ENCODE results near the gene SRP68.
A peak's percentile ranks its signal among the peaks of the same experiment; 100 is the strongest.
"Not testable (repeated sequence)": the region's sequence is repeated elsewhere in the genome, so short reads cannot be mapped to it uniquely, and the experiment has no call there.

SRP68 gene

DNA sequence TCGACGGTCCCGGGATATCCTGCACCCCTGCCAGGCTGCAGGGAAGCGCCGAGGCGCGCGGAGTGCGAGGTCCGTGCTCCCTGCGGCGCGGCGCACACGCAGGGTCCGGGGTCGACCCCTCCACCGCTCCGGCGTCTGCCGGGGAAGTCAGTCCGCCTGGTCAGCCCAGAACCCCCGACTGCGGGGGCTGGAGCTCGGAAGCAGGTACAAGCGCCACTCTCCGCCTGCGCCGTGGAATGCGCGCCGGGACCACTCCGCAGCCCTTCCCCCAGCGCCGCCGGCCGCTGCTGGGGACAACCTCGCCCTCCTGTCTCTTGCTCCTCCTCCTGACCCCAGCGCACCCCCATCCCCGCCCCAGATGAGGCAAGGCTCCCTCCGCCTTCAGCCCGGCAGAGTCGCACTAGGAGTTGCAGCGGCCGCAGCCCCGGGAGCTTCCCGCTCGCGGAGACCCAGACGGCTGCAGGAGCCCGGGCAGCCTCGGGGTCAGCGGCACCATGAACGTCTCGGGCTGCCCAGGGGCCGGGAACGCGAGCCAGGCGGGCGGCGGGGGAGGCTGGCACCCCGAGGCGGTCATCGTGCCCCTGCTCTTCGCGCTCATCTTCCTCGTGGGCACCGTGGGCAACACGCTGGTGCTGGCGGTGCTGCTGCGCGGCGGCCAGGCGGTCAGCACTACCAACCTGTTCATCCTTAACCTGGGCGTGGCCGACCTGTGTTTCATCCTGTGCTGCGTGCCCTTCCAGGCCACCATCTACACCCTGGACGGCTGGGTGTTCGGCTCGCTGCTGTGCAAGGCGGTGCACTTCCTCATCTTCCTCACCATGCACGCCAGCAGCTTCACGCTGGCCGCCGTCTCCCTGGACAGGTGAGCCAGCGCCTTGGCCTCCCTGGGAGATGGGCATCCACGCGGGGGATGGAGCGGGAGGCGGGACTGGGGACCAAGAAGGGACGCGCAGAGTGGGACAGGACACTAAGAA is 2.4 kb upstream of the SRP68 start, which contains the start of gene GALR2:
TSS of gene GALR2 (plus strand) at position 392 of the 974 bp plus-strand sequence. CDS start at position 495, 103 bp downstream.
- Histone ChIP-seq H3K4me2 (ENCODE audit: low read length) (peak within 1 kb of the TSS; percentile 30), H3K4me3 (ENCODE audit: low read length) (no peak within 1 kb of the TSS), H3K9ac (ENCODE audit: low read depth, low read length) (no peak within 1 kb of the TSS), H3K27me3 (ENCODE audit: control insufficient read depth, insufficient read depth, low read length) (peaks cover 61% of the 10 kb centered on the region), H3K4me1 (ENCODE audit: control insufficient read depth, insufficient read depth, low read length) (peaks cover 8% of the 10 kb centered on the region), H3K9me3 (replicated peaks; ENCODE audit: low read length) (no peaks in the 10 kb centered on the region), H3K36me3 (ENCODE audit: insufficient read depth, low read length) (no peaks in the 10 kb centered on the region)

GRCh38 chr17:76071531-76072147 is 678 bp downstream of the SRP68 start:
- peaks cover 8% of the 10 kb centered on the region for H3K4me1 ChIP-seq (ENCODE audit: control insufficient read depth, insufficient read depth, low read length)
- H3K9me3 ChIP-seq (replicated peaks; ENCODE audit: low read length) = no peaks in the 10 kb centered on the region
- peak overlapping the region; percentile 78 for H3K4me3 ChIP-seq (ENCODE audit: low read length)
- peak overlapping the region; percentile 92 for H3K4me2 ChIP-seq (ENCODE audit: low read length)
- H3K9ac ChIP-seq (ENCODE audit: low read depth, low read length) = peak overlapping the region; percentile 97
- peaks cover 14% of the 10 kb centered on the region for H3K36me3 ChIP-seq (ENCODE audit: insufficient read depth, low read length)
- peaks cover 31% of the 10 kb centered on the region for H3K27me3 ChIP-seq (ENCODE audit: control insufficient read depth, insufficient read depth, low read length)

- Histone ChIP-seq H3K4me2 (ENCODE audit: low read length) (no peak overlapping the region), H3K4me1 (ENCODE audit: control insufficient read depth, insufficient read depth, low read length) (peaks cover 5% of the 10 kb centered on the region), H3K27me3 (ENCODE audit: control insufficient read depth, insufficient read depth, low read length) (no peaks in the 10 kb centered on the region), H3K4me3 (ENCODE audit: low read length) (no peak overlapping the region), H3K36me3 (ENCODE audit: insufficient read depth, low read length) (peaks cover 55% of the 10 kb centered on the region), H3K9ac (ENCODE audit: low read depth, low read length) (no peak overlapping the region), H3K9me3 (replicated peaks; ENCODE audit: low read length) (no peaks in the 10 kb centered on the region)
These were observed 6.5 kb downstream of the SRP68 start for GRCh38 chr17:76065775-76066174.

GRCh38 chr17:76063875-76064546 is 8.3 kb downstream of the SRP68 start:
- peaks cover 63% of the 10 kb centered on the region for H3K36me3 ChIP-seq (ENCODE audit: insufficient read depth, low read length)
- H3K27me3 ChIP-seq (ENCODE audit: control insufficient read depth, insufficient read depth, low read length) = no peaks in the 10 kb centered on the region
- no peak overlapping the region for H3K9ac ChIP-seq (ENCODE audit: low read depth, low read length)
- H3K4me3 ChIP-seq (ENCODE audit: low read length) = no peak overlapping the region
- H3K4me1 ChIP-seq (ENCODE audit: control insufficient read depth, insufficient read depth, low read length) = no peaks in the 10 kb centered on the region
- H3K4me2 ChIP-seq (ENCODE audit: low read length) = no peak overlapping the region
- H3K9me3 ChIP-seq (replicated peaks; ENCODE audit: low read length) = no peaks in the 10 kb centered on the region

DNA sequence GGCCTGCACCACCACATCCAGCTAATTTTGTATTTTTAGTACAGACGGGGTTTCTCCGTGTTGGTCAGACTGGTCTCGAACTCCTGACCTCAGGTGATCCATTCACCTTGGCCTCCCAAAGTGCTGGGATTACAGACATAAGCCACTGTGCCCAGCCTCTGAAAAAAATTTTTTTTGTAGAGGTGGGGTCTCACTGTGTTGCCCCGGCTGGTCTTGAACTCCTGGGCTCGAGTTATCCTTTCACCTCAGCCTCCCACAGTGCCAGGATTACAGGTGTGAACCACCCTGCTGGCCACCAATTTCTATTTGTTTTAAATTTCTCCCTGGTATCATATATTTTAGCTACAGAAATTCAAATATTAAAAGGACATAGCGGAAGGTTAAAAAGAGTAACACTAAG is 14.1 kb downstream of the SRP68 start:
- H3K9ac ChIP-seq (ENCODE audit: low read depth, low read length); H3K4me3 ChIP-seq (ENCODE audit: low read length); H3K4me1 ChIP-seq (ENCODE audit: control insufficient read depth, insufficient read depth, low read length); H3K27me3 ChIP-seq (ENCODE audit: control insufficient read depth, insufficient read depth, low read length); H3K9me3 ChIP-seq (replicated peaks; ENCODE audit: low read length); H3K4me2 ChIP-seq (ENCODE audit: low read length): not testable (repeated sequence)
- H3K36me3 ChIP-seq (ENCODE audit: insufficient read depth, low read length) = peaks cover 63% of the 10 kb centered on the region

DNA sequence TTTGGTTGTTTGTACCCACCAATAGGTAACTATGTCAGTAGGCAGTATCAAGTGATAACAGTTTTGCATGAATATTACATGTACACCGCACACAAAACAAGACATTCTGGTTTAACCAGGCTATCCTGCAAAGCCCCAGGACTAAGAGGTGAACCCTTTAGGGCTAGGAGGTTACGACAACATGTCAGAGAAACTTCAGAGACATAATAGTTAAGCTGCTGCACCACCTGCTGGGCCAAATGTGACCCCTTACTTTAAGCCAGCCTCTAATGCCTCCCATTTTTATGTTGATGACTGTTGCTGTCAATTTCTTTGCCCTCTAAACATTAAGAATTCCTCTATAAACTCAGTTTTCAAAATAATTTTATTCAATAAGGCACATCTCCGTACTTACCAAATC is 15.4 kb downstream of the SRP68 start:
- Histone ChIP-seq H3K9me3 (replicated peaks; ENCODE audit: low read length) (peaks cover 4% of the 10 kb centered on the region), H3K4me1 (ENCODE audit: control insufficient read depth, insufficient read depth, low read length) (peaks cover 13% of the 10 kb centered on the region), H3K9ac (ENCODE audit: low read depth, low read length) (no peak overlapping the region), H3K36me3 (ENCODE audit: insufficient read depth, low read length) (peaks cover 68% of the 10 kb centered on the region), H3K4me3 (ENCODE audit: low read length) (no peak overlapping the region), H3K4me2 (ENCODE audit: low read length) (no peak overlapping the region), H3K27me3 (ENCODE audit: control insufficient read depth, insufficient read depth, low read length) (no peaks in the 10 kb centered on the region)

DNA sequence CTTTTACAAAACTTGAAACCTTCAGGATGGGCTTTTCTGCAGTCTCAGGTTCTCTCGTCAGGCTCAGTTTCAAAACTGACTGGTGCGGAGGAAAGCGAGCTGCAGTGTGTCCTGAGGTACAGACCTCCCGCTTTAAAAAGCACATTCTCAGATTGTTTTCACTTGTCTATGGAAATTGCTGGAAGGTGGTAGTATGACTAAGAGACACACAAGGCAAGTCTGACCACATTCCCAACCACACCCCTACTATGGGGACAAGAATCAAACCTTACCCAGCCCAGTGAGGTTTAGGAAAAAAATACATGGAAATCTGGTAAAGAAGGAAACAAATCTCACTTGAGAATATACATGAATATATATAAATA is 18.2 kb downstream of the SRP68 start:
- no peak overlapping the region for H3K9ac ChIP-seq (ENCODE audit: low read depth, low read length)
- H3K4me3 ChIP-seq (ENCODE audit: low read length) = no peak overlapping the region
- H3K27me3 ChIP-seq (ENCODE audit: control insufficient read depth, insufficient read depth, low read length) = no peaks in the 10 kb centered on the region
- peaks cover 15% of the 10 kb centered on the region for H3K4me1 ChIP-seq (ENCODE audit: control insufficient read depth, insufficient read depth, low read length)
- peaks cover 4% of the 10 kb centered on the region for H3K9me3 ChIP-seq (replicated peaks; ENCODE audit: low read length)
- H3K36me3 ChIP-seq (ENCODE audit: insufficient read depth, low read length) = peaks cover 76% of the 10 kb centered on the region
- H3K4me2 ChIP-seq (ENCODE audit: low read length) = no peak overlapping the region

- no peak overlapping the region for H3K9ac ChIP-seq (ENCODE audit: low read depth, low read length)
- H3K27me3 ChIP-seq (ENCODE audit: control insufficient read depth, insufficient read depth, low read length) = no peaks in the 10 kb centered on the region
- peaks cover 76% of the 10 kb centered on the region for H3K36me3 ChIP-seq (ENCODE audit: insufficient read depth, low read length)
- peak overlapping the region; percentile 23 for H3K4me2 ChIP-seq (ENCODE audit: low read length)
- H3K9me3 ChIP-seq (replicated peaks; ENCODE audit: low read length) = peaks cover 4% of the 10 kb centered on the region
- H3K4me3 ChIP-seq (ENCODE audit: low read length) = peak overlapping the region; percentile 38
- peaks cover 21% of the 10 kb centered on the region for H3K4me1 ChIP-seq (ENCODE audit: control insufficient read depth, insufficient read depth, low read length)
These were observed 18.8 kb downstream of the SRP68 start for GRCh38 chr17:76053246-76054111.

GRCh38 chr17:76051561-76051960 is 20.8 kb downstream of the SRP68 start:
- H3K9me3 ChIP-seq (replicated peaks; ENCODE audit: low read length) = peaks cover 4% of the 10 kb centered on the region
- H3K4me1 ChIP-seq (ENCODE audit: control insufficient read depth, insufficient read depth, low read length) = peaks cover 27% of the 10 kb centered on the region
- H3K36me3 ChIP-seq (ENCODE audit: insufficient read depth, low read length) = peaks cover 74% of the 10 kb centered on the region
- no peak overlapping the region for H3K4me2 ChIP-seq (ENCODE audit: low read length)
- H3K4me3 ChIP-seq (ENCODE audit: low read length) = no peak overlapping the region
- H3K9ac ChIP-seq (ENCODE audit: low read depth, low read length) = no peak overlapping the region
- H3K27me3 ChIP-seq (ENCODE audit: control insufficient read depth, insufficient read depth, low read length) = no peaks in the 10 kb centered on the region

DNA sequence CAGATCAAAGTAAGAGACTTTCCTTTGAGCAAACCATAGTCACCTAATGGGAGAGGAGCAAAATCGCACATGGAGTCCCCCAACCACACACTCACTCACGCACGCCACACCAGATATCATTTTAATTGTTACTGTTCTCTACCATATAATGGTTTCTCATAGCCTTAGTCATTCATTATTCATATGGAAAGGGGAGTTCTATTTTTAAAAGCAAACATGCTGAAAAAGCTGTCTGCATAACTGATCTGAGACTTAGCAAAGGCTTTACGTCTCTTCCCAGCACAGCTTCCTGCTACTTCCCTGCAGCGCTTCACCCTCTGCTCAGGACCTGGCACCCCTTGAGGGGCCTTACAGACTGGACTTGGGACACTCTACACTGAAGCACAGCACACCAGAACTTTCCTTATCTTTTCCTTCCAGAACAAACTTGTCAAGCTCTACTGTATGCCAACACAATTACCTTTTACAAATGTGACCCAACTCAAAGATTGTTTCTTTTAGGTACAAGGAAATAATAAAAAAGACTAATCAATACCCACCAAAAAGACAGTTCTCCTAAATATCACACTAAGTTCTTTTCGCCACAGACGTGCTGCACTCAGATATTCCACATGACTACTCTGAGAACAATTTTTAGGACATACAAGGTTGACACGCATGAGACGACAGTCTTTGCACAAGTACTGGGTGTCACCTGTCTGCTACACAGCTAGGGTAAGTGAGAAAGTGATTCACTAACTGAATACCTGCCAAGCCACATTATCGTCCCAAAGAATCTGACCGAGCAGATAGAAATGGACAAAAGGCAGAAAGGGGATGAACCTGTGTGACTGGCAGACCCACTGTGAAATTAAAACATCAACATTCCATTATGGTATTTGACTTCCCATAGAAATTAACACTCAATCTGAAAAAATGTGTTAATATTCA is 21.5 kb downstream of the SRP68 start:
- Histone ChIP-seq H3K27me3 (ENCODE audit: control insufficient read depth, insufficient read depth, low read length) (no peaks in the 10 kb centered on the region), H3K4me3 (ENCODE audit: low read length) (no peak overlapping the region)

More for the DNA sequence above, 21.5 kb downstream of the SRP68 start:
- peaks cover 27% of the 10 kb centered on the region for H3K4me1 ChIP-seq (ENCODE audit: control insufficient read depth, insufficient read depth, low read length)
- peaks cover 73% of the 10 kb centered on the region for H3K36me3 ChIP-seq (ENCODE audit: insufficient read depth, low read length)
- no peak overlapping the region for H3K4me2 ChIP-seq (ENCODE audit: low read length)
- H3K9ac ChIP-seq (ENCODE audit: low read depth, low read length) = no peak overlapping the region
- H3K9me3 ChIP-seq (replicated peaks; ENCODE audit: low read length) = peaks cover 4% of the 10 kb centered on the region

Measured in skeletal muscle satellite cell (primary cell).